OCI-M2 (cell line): ENCODE results near the gene PNMA1.

ENCODE experiments used
- DNase-seq: peaks from one replicate; lab custom pipeline; 2025; ENCODE audit not compliant: unreplicated experiment; lab: John Stamatoyannopoulos, UW

PNMA1 gene

GRCh38 chr14:73751157-73751691 is 37.0 kb upstream of the PNMA1 start:
- no peak for DNase-seq

- no peak for DNase-seq
These were observed 36.3 kb upstream of the PNMA1 start for GRCh38 chr14:73750531-73750901.

GRCh38 chr14:73749706-73750530 is 35.7 kb upstream of the PNMA1 start:
- no peak for DNase-seq

GRCh38 chr14:73748858-73749357 is 34.7 kb upstream of the PNMA1 start:
- DNase-seq, result no peak

GRCh38 chr14:73747379-73748211 is 33.4 kb upstream of the PNMA1 start:
- DNase-seq, result no peak

- no peak for DNase-seq
These were observed 32.6 kb upstream of the PNMA1 start for GRCh38 chr14:73746520-73747378.

DNA sequence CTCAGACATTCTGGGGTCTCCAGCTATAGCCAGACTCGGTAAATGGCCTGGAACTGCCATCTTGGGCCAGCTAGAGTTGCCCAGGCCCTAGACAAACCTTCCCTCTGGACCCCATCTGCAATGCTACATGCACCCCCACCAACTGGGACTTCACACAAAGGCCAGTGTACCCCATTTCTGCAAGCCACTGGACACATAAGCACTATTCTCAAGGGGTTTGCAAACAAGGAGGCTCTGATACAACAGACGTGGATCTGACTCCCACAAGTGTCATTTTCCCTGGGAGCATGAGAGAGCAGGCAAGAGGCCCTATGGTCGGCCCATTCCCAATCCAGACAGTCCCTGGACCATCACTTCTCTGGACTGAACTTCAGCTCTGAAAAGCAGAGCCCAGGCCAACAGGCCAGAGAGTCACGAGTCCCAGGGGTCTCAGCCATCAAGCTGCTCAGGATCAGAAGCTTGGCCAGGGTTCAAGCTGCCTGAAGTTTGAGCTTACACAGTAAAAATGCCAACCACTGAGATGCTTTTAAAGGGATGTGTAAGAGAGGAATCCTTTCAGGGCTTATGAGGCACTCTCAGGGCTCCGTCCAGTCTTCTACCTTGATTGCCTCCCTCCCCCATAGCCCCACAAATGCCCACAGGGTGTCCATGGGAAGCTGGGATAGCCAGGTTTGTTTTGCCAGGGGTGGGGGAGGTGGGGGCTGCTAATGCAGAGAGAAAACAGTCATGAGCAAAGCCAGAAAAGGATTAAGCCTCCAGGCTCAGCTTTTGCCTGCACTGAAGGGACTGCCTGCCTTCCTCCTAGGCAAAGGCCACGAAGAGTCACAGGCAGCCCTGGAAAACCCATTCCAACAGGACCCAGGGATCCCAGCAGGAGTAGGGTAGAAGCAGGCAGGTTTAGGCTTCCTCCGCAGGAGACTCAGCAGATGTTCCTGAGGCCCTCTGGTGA is 31.7 kb upstream of the PNMA1 start:
- DNase-seq, result no peak

- DNase-seq, result no peak
These were observed 30.8 kb upstream of the PNMA1 start for GRCh38 chr14:73744874-73745529.

DNA sequence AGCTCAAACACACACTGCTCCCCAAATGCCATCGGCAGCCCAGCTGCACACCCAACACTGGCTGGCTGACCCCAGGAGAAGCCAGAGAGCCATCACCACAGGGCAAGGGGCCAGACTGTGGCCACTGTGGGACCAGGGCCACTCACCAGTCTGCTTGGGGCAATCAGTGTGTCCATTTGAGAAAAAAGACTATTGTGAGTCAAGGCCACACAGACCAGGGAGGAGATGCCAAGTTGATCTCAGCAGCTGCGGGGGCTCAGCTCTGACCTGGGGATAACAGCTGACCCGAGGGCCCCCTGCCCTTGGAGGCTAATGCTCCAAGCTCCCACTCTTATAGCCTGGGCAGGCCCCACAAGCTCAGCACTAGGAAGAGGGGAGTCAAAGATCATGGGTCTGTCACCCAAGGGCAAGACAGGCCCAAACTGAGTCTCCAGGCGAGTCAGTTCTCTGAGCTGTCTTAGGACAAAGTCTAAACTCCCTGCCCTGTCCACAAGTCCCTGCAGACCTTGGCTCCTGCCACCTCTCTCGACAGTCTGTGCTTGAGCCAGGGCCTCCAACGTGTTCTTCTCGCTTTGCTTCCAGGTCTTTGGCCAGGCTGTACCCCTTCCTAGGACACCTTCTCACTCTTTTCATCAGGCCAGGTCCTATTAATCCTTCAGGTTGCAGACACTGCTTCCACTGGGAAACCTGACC is 30.1 kb upstream of the PNMA1 start:
- DNase-seq, result no peak

GRCh38 chr14:73743431-73743931 is 29.3 kb upstream of the PNMA1 start:
- DNase-seq, result no peak

DNA sequence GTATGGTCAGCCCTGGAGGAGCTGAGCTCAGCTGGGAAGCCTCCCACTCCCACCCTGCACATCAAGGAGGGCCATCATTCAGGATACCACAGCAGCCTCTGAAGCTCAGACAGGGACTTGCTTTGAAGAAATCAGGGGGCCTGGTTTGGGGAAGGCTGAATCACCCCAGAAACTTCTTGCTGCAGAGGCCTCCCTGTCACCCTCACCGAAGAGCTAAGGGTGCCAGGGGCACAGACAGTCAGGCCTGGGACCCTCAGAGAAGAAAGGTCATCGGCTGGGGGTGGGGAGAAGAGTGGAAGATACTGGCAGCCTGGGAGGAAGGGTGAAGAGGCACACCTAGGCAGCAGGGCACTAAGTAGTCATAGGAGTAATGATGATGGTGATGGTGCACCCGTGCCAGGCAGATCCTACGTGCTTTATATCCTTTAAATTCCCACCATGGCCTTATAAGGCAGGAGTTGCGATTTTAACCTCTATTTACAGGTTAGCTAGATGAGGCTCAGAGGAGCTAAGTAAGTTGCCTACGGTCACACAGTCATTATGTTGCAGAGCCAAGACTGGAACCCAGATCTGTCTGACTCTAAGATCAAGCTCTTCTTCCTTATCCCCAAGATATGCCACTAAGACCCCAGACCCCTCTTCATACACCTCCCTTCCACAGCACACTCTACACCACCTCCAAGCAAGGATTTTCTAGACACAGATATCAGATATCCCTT is 28.5 kb upstream of the PNMA1 start:
- no peak for DNase-seq

DNA sequence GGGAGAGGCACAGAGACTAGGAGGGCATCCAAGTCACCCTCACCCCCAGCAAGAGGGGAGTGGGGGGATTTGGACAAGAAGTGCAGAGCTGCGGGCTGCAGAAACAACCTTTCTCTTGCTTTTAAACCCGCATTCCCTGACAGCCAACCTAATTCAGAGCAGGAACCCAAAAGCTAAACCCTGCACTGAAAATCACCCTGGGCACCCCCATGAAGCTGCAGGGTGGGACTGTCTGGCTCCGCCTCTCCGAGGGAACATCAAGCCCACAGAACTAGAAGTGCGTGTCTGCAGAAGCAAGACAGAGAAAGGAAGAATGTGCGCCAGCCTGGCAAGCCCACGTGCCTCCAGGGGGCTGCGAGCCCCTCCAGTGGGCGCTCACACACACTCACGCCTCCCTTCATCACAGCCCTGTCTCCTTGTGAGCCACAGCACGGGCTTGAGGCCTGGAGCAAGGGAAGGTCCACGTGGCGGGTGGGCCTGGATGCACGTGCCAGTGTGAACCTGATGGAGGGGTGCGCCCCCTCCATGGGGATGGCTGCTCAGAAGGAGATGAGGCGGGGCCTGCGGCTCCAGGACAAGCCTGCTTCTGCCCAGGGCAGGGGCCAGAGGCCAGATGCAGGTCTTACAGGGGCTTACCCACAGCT is 27.8 kb upstream of the PNMA1 start:
- no peak for DNase-seq

- DNase-seq, result peak; percentile 79
These were observed 27.2 kb upstream of the PNMA1 start for GRCh38 chr14:73741386-73741875.

DNA sequence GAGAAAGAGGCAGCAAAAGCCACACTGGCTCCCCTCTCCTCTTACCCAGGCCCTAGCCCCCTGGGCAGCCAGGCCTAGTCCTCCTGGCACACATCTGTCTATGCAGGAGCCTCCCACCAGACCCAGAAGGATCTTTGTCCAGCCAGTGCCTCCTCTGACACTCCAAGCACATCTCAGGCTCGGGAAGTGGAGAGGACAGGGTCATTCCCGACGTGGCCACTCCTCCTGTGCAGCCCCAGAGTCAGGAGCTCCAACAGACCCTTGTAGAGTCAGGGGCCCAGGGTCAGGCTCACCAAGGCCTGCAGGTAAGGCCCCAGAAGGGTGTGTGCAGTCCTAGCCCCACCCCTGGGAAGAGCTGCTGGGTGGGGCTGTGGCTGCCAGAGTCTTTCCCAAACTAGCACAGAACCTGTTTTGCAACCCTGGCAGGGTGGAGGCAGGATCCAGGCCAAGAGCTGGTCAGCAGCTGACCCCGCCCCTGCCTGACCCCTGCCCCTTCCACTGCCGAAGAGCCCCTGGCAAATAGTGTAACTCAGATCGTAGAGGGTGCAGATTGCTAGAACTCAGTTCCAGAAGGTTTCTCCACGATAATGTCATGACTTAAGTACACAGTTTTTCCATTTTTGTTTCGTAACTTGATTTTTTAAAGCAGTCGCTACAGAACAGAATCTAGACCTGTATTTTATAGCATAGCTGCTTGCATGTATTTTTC is 26.6 kb upstream of the PNMA1 start:
- DNase-seq, result no peak

DNA sequence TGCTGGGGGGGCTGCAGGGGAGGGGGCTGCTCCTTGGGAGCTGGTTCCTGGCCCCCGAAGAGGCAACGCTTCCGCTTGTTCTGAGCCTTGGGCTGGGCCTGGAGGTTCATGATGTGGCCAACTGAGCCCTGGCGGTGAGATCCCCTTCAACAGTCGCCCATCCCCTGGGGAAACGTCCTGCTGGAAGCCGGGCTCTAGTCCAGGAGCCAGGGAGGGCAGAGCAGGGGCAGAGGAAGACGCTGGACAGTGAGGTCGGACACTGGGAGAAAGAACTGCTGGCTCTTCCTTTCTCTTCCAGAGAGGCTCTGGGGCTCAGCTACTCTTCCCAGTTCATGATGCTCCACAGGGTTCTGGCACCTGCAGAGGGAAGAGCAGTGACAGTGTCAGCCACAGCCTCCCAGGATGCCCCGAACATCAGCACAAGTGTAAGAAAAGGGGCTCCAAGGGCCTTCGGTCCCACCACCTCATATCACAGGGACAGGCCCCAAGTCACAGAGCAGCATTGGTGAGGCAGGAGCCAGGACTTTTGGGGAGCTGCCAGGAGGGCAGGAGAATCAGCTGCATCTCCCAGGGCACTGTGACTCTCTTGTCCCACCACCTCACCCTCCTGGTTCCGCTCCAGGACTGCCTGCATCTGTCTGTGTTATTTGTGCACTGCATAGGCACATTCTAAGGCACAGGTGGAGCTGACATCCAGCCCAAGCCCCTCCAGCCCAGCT is 25.9 kb upstream of the PNMA1 start:
- DNase-seq, result no peak
